ENCODE measurements around the gene ARFGEF2. TPM values are rescaled to one million over a fixed set of nuclear protein-coding genes. Genes with fewer than 3 reads are reported as not detected.
A peak's percentile ranks its signal among the peaks of the same experiment; 100 is the strongest.

ARFGEF2 gene
- total and polyA plus RNA-seq, 2 donors from 2014 or later: 7.4 to 36.9 TPM

GRCh38 chr20:48908656-48909319, 12.7 kb upstream of the ARFGEF2 start:
- intact Hi-C loops (cut with DNase I): no loop called here
- FAIRE-seq: no peak
- Histone ChIP-seq H3K27ac (ENCODE audit: low read depth in 2 of 2, low read length in 2 of 2) (no peak overlapping the region), H3K9ac (ENCODE audit: low read length in 3 of 3) (no peak overlapping the region), H3K9me3 (ENCODE audit: control insufficient read depth in 2 of 3, insufficient read depth in 1 of 3, low read length in 3 of 3) (no peaks in the 10 kb centered on the region), H3K4me3 (ENCODE audit: low read length in 3 of 3) (no peak overlapping the region), H3K36me3 (ENCODE audit: control insufficient read depth in 2 of 3, insufficient read depth in 3 of 3, low read length in 3 of 3) (no peaks in the 10 kb centered on the region), H3K4me1 (ENCODE audit: control insufficient read depth in 2 of 3, insufficient read depth in 2 of 3, low read depth in 1 of 3, low read length in 3 of 3) (peaks cover 0 to 4% (median 0%) of the 10 kb centered on the region in 3 donors), H3K27me3 (ENCODE audit: control insufficient read depth, insufficient read depth, low read length) (no peaks in the 10 kb centered on the region)
- DNase-seq: no peak
- TF ChIP-seq, protein P1, sequence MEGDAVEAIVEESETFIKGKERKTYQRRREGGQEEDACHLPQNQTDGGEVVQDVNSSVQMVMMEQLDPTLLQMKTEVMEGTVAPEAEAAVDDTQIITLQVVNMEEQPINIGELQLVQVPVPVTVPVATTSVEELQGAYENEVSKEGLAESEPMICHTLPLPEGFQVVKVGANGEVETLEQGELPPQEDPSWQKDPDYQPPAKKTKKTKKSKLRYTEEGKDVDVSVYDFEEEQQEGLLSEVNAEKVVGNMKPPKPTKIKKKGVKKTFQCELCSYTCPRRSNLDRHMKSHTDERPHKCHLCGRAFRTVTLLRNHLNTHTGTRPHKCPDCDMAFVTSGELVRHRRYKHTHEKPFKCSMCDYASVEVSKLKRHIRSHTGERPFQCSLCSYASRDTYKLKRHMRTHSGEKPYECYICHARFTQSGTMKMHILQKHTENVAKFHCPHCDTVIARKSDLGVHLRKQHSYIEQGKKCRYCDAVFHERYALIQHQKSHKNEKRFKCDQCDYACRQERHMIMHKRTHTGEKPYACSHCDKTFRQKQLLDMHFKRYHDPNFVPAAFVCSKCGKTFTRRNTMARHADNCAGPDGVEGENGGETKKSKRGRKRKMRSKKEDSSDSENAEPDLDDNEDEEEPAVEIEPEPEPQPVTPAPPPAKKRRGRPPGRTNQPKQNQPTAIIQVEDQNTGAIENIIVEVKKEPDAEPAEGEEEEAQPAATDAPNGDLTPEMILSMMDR (IDR thresholded peaks at IDR 0.05; ENCODE audit: borderline replicate concordance, extremely low read depth, insufficient read depth): no peak

DNA sequence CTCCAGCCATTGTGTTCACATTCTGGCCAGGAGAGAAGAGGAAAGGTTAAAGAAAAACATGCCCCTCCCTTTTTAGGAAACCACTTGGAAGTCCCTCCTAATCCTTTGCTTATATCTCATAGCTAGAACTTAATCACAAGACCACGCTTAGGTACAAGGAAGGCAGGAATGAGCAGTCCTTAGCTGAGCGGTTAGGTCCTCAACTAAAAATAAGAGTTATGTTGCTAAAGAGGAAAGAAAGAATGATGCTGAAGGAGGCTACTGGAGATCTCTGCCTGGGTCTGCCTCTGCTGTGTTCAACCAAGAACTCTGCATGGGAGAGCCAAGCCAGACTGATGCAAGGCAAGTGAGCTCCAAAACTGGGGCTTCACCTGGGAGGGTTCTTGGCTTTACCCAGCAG, 11.6 kb upstream of the ARFGEF2 start:
- intact Hi-C loops (cut with DNase I): no loop called here
- H3K36me3 ChIP-seq (ENCODE audit: control insufficient read depth in 2 of 3, insufficient read depth in 3 of 3, low read length in 3 of 3): no peaks in the 10 kb centered on the region
- no peak overlapping the region for H3K9ac ChIP-seq (ENCODE audit: low read length in 3 of 3)
- no peak overlapping the region for H3K27ac ChIP-seq (ENCODE audit: low read depth in 2 of 2, low read length in 2 of 2)
- FAIRE-seq (no peak), DNase-seq (no peak)
- H3K9me3 ChIP-seq (ENCODE audit: control insufficient read depth in 2 of 3, insufficient read depth in 1 of 3, low read length in 3 of 3): no peaks in the 10 kb centered on the region
- H3K4me1 ChIP-seq (ENCODE audit: control insufficient read depth in 2 of 3, insufficient read depth in 2 of 3, low read depth in 1 of 3, low read length in 3 of 3): peaks cover 0 to 3% (median 0%) of the 10 kb centered on the region in 3 donors
- H3K4me3 ChIP-seq (ENCODE audit: low read length in 3 of 3): no peak overlapping the region
- H3K27me3 ChIP-seq (ENCODE audit: control insufficient read depth, insufficient read depth, low read length): no peaks in the 10 kb centered on the region
- TF ChIP-seq, protein P1 (IDR thresholded peaks at IDR 0.05; ENCODE audit: borderline replicate concordance, extremely low read depth, insufficient read depth): no peak

GRCh38 chr20:48910347-48910781, 11.1 kb upstream of the ARFGEF2 start:
- no peak overlapping the region for H3K9ac ChIP-seq (ENCODE audit: low read length in 3 of 3)
- H3K4me3 ChIP-seq (ENCODE audit: low read length in 3 of 3): no peak overlapping the region
- no peaks in the 10 kb centered on the region for H3K36me3 ChIP-seq (ENCODE audit: control insufficient read depth in 2 of 3, insufficient read depth in 3 of 3, low read length in 3 of 3)
- no peak overlapping the region for H3K27ac ChIP-seq (ENCODE audit: low read depth in 2 of 2, low read length in 2 of 2)
- H3K27me3 ChIP-seq (ENCODE audit: control insufficient read depth, insufficient read depth, low read length): no peaks in the 10 kb centered on the region
- FAIRE-seq (no peak), DNase-seq (peak in 1 of 5 donors; percentile 31)
- H3K9me3 ChIP-seq (ENCODE audit: control insufficient read depth in 2 of 3, insufficient read depth in 1 of 3, low read length in 3 of 3): no peaks in the 10 kb centered on the region
- TF ChIP-seq, protein P1 (IDR thresholded peaks at IDR 0.05; ENCODE audit: borderline replicate concordance, extremely low read depth, insufficient read depth): no peak
- intact Hi-C loops (cut with DNase I): no loop called here
- no peaks in the 10 kb centered on the region for H3K4me1 ChIP-seq (ENCODE audit: control insufficient read depth in 2 of 3, insufficient read depth in 2 of 3, low read depth in 1 of 3, low read length in 3 of 3)
